HEK293T (cell line): ENCODE measurements around the gene CAPN9.

Source experiments
- CTCF ChIA-PET: fragments of 350-600 bp; formaldehyde crosslinking; extraction: SDS; loops from one replicate; lab custom pipeline; 2021; ENCODE audit warnings: antibody characterized with exemption, inconsistent platforms; lab: Yijun Ruan, JAX
- POLR2A ChIA-PET: fragments of 350-600 bp; formaldehyde crosslinking; extraction: SDS; loops from one replicate; lab custom pipeline; 2020; ENCODE audit warnings: antibody characterized with exemption, inconsistent platforms; lab: Yijun Ruan, JAX
- DNase-seq: peaks from one replicate; pipeline ENCODE4 v3.0.0; 2012; ENCODE audit warnings: mixed read lengths; ENCODE audit errors: extremely low spot score
- ARNT ChIP-seq: fragments of 450-650 bp; IDR thresholded peaks from 2 replicates; pipeline ENCODE4 v1.6.1; 2017; ENCODE audit warnings: mild to moderate bottlenecking
- BHLHE40 ChIP-seq: fragments of 450-650 bp; IDR thresholded peaks from 2 replicates; pipeline ENCODE4 v1.6.1; 2016; ENCODE audit warnings: mild to moderate bottlenecking, moderate library complexity, borderline replicate concordance
- CTBP1 ChIP-seq: fragments of 450-650 bp; IDR thresholded peaks from 2 replicates; pipeline ENCODE4 v1.6.1; 2016; ENCODE audit warnings: borderline replicate concordance
- ELF4 ChIP-seq: fragments of 450-650 bp; IDR thresholded peaks from 2 replicates; pipeline ENCODE4 v1.6.1; 2017; ENCODE audit warnings: antibody characterized with exemption
- FOXA1 ChIP-seq: fragments of 450-650 bp; IDR thresholded peaks from 2 replicates; pipeline ENCODE4 v1.6.1; 2016; ENCODE audit warnings: mild to moderate bottlenecking
- FOXK2 ChIP-seq: fragments of 450-650 bp; IDR thresholded peaks from 2 replicates; pipeline ENCODE4 v1.6.1; 2016; ENCODE audit warnings: mild to moderate bottlenecking
- FOXM1 ChIP-seq: fragments of 450-650 bp; IDR thresholded peaks from 2 replicates; pipeline ENCODE4 v1.6.1; 2017; ENCODE audit warnings: mild to moderate bottlenecking, borderline replicate concordance
- HDGF ChIP-seq: fragments of 450-650 bp; IDR thresholded peaks from 2 replicates; pipeline ENCODE4 v1.6.1; 2017; ENCODE audit warnings: antibody characterized with exemption, borderline replicate concordance
- L3MBTL2 ChIP-seq: fragments of 450-650 bp; conservative IDR thresholded peaks from 2 replicates; pipeline ENCODE4 v1.6.1; 2016; ENCODE audit warnings: mild to moderate bottlenecking
- LEF1 ChIP-seq: fragments of 450-650 bp; IDR thresholded peaks from 2 replicates; pipeline ENCODE4 v1.6.1; 2017; ENCODE audit warnings: mild to moderate bottlenecking, borderline replicate concordance
- NFRKB ChIP-seq: fragments of 450-650 bp; IDR thresholded peaks from 2 replicates; pipeline ENCODE4 v1.6.1; 2016; ENCODE audit warnings: mild to moderate bottlenecking, moderate library complexity
- PKNOX1 ChIP-seq: fragments of 450-650 bp; IDR thresholded peaks from 2 replicates; pipeline ENCODE4 v1.6.1; 2016
- SP1 ChIP-seq: fragments of 450-650 bp; IDR thresholded peaks from 2 replicates; pipeline ENCODE4 v1.6.1; 2017
- SUZ12 ChIP-seq: fragments of 450-650 bp; IDR thresholded peaks from 2 replicates; pipeline ENCODE4 v1.6.1; 2016; ENCODE audit warnings: mild to moderate bottlenecking
- TARDBP ChIP-seq: fragments of 450-650 bp; IDR thresholded peaks from 2 replicates; pipeline ENCODE4 v1.6.1; 2016
- ZNF384 ChIP-seq: fragments of 450-650 bp; IDR thresholded peaks from 2 replicates; pipeline ENCODE4 v1.6.1; 2016

Gene CAPN9

DNA sequence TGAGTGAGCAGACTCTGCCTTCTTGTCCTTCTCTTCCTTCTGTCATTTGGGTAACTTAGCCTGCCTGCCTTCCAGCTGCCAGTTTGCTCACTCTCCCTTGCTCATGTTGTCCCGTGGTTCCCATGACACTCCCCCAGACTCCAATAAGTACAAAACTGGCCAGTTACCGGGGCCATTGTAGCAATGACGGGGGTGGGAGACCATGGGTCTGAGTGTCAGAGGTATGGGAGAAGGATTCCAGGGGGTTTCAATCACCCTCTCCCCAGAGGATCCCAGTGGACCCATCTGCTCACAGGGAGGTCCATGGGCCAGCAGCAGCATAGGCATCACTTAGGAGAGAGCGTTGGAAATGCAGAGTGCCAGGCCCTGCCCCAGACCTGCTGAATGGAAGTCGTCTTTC lies 51.3 kb downstream of the CAPN9 start:
- POLR2A ChIA-PET, result interaction anchor here (1.7 kb wide), 1 partner anchor 70 kb away, joined by 5 read pairs; the partner anchor contains the start of gene C1orf198
- TF ChIP-seq CTBP1 (no peak), FOXK2 (no peak), FOXA1 (no peak), SUZ12 (no peak), NFRKB (no peak), L3MBTL2 (no peak), ARNT (no peak), SP1 (no peak), FOXM1 (no peak), LEF1 (no peak), HDGF (no peak), ZNF384 (no peak), BHLHE40 (no peak), ELF4 (no peak), PKNOX1 (no peak), TARDBP (no peak)
- no peak for DNase-seq
- CTCF ChIA-PET, result interaction anchor here (1.0 to 1.3 kb wide), 4 partner anchors 9 to 413 kb away, joined by 3 to 4 read pairs (median 4); no protein-coding TSS in a partner anchor

DNA sequence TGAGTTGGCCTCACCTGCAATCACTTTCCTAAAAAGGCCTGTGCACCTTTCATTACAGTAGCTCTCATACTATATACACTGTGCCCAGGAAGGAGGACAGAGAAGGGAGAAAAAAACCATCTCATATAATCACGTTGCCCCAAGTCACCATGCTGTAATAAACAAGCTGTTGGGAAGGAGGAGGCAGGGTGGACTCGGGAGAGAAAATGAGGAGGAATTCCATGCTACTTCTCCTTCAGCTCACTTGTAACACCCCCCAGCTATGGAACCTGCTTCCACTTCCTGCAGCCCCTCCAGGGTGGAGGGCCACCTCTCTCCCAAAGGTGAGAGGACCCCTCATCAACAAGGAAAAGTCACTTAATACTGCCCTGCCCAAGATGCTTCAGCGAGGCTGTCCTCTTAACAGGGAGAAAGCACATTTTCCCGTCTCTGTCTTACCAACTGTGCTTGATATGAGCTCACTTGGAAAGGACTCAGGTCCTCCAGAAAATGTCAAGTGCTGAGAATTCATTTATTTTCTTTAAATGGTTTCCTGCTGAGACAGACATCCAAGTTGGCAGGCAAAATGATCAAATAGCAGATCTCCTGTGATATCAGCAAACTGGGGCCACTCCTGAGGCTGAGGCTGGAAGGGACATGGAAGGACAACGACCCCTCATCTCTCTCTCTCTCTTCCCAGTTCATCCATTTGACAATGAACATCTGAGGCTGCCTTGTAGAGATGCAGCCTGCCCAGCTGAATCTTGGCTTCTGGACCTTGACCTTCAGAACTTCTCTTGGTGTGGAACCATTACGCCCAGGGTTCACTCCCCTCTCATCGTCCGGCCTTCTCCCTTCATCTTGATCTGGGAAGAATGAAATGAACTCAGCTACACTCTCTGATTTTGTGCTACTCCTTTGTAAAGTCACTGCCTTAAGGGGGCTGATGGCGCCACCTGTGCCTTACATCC lies 54.0 kb downstream of the CAPN9 start:
- POLR2A ChIA-PET, result no interaction called here
- CTCF ChIA-PET, result interaction anchor here (0.6 to 0.9 kb wide), 2 partner anchors 191 to 440 kb away, joined by 3 to 7 read pairs; no protein-coding TSS in a partner anchor
- TF ChIP-seq HDGF, result no peak
- DNase-seq, result no peak

DNA sequence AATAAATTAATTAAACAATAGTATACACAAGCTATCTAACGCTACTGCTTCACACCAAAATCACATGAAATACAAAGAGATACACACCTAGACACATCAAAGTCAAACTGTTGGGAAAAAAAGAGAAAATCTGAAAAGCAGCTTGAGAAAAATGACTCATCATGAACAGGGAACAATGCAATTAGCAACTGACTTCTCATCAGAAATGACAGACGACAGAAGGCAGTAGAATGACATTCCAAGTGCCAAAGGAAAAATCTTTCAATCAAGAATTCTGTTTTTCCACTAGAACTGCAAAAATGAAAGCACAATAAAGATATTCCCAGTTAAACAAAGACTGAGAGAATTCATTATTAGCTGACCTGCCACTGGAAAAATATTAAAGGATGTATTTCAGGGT lies 57.2 kb downstream of the CAPN9 start:
- ChIA-PET CTCF (interaction anchor here (1.0 kb wide), 1 partner anchor 234 kb away, joined by 3 read pairs; no protein-coding TSS in a partner anchor), POLR2A (no interaction called here)
- no peak for DNase-seq

GRCh38 chr1:230806552-230806951 lies 59.4 kb downstream of the CAPN9 start:
- ChIA-PET CTCF (no interaction called here), POLR2A (no interaction called here)
- TF ChIP-seq CTBP1 (no peak), PKNOX1 (no peak), BHLHE40 (no peak), SUZ12 (no peak), LEF1 (no peak), FOXA1 (no peak), NFRKB (no peak), ARNT (no peak), FOXK2 (no peak), FOXM1 (no peak), L3MBTL2 (no peak), TARDBP (no peak), HDGF (no peak), ELF4 (no peak), SP1 (no peak), ZNF384 (no peak)
- no peak for DNase-seq

More for the DNA sequence above, 57.2 kb downstream of the CAPN9 start:
- no peak for TF ChIP-seq SUZ12
- no peak for TF ChIP-seq CTBP1
- TF ChIP-seq NFRKB, result no peak
- no peak for TF ChIP-seq LEF1
- no peak for TF ChIP-seq FOXM1
- no peak for TF ChIP-seq L3MBTL2
- TF ChIP-seq PKNOX1, result no peak
- TF ChIP-seq TARDBP, result no peak
- no peak for TF ChIP-seq ZNF384
- TF ChIP-seq FOXA1, result no peak
- TF ChIP-seq FOXK2, result no peak
- TF ChIP-seq ARNT, result no peak
- no peak for TF ChIP-seq BHLHE40
- no peak for TF ChIP-seq SP1
- TF ChIP-seq HDGF, result no peak
- TF ChIP-seq ELF4, result no peak

DNA sequence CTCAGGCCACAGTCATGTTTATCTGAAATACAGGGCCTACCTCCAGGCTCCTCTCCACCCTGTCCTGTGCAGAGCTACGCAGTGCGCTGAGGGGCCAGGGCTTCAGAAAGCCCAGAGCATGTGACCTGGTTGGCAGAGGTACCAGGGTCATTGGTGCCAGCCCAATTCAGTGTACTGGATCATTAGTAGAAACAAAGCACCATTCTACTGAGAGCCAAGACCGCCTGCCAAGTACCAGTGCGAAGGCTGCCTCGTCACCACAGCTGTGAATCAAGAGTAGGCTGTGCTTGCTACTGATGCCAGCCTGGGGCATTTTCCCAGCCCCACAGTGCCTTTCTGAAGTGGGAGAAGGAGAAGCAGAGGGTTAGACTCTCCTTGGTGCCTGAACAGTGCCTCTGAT lies 59.8 kb downstream of the CAPN9 start:
- POLR2A ChIA-PET, result no interaction called here
- CTCF ChIA-PET, result interaction anchor here (1.4 kb wide), 1 partner anchor 11 kb away, joined by 3 read pairs; no protein-coding TSS in a partner anchor
- TF ChIP-seq FOXK2, result no peak
- no peak for TF ChIP-seq ELF4
- TF ChIP-seq HDGF, result no peak
- no peak for TF ChIP-seq SP1
- no peak for TF ChIP-seq BHLHE40
- TF ChIP-seq NFRKB, result no peak
- TF ChIP-seq FOXM1, result no peak
- no peak for TF ChIP-seq ARNT
- TF ChIP-seq ZNF384, result no peak
- TF ChIP-seq LEF1, result no peak
- TF ChIP-seq TARDBP, result no peak
- no peak for TF ChIP-seq CTBP1
- no peak for DNase-seq
